ENCODE measurements around the gene NDST4. TPM values are rescaled to one million over a fixed set of nuclear protein-coding genes. Genes with fewer than 3 reads are reported as not detected.

NDST4 gene
- total RNA-seq, 1 experiment from 2014 or later, result not detected

DNA sequence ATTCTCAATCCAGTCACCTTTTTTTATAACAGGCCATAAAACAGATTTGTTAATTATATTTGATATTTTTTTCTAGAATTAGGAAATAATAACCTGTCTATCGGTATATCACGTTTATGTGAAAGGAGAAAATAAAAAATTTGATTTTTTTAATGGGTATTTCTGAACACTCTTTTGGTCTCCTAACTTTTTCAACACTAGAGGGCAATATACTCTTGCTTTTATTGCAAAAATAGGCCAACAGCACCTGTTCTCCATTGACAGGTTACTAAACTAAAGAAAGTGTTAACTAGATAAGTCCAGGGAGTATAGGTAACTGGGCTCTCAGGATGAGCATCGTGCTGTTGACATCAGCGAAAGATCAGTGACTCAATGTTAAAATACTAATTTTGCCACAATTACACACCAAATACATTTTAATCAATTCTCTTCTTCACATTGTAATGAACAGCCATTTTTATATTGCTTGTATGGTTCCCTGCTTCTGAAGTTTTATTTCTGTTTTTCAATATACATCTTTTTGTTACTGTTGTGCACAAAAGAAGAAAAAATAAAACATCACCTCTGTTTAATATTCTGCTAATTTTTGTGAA, 22.8 kb downstream of the NDST4 start:
- Histone ChIP-seq H3K36me3 (ENCODE audit: control insufficient read depth in 1 of 2, insufficient read depth in 2 of 2, low read length in 2 of 2) (no peaks in the 10 kb centered on the region), H3K79me2 (ENCODE audit: insufficient read depth, low read length) (no peaks in the 10 kb centered on the region), H2AFZ (ENCODE audit: low read depth, low read length, poor library complexity, severe bottlenecking) (peak overlapping the region; percentile 65), H3K9me2 (ENCODE audit: insufficient read depth) (no peaks in the 10 kb centered on the region; the same call in 1 of the 2 replicates), H3K9ac (ENCODE audit: low read length) (no peak overlapping the region), H4K20me1 (ENCODE audit: insufficient read depth) (no peaks in the 10 kb centered on the region), H3K4me2 (ENCODE audit: low read length) (no peak overlapping the region), H3K9me3 (ENCODE audit: control insufficient read depth in 1 of 2, insufficient read depth in 1 of 2, low read depth in 1 of 2, low read length in 2 of 2) (no peaks in the 10 kb centered on the region), H3K4me1 (ENCODE audit: control insufficient read depth in 1 of 2, insufficient read depth in 2 of 2, low read length in 2 of 2) (no peaks in the 10 kb centered on the region), H3K27ac (ENCODE audit: low read depth, low read length) (no peak overlapping the region), H3K4me3 (replicated peaks in 1 of 2; ENCODE audit: low read depth in 1 of 2, low read length in 2 of 2) (no peak overlapping the region), H3K27me3 (ENCODE audit: insufficient read depth, low read length) (no peaks in the 10 kb centered on the region)
- peak; percentile 32 for DNase-seq (ENCODE audit: low read depth, low spot score)
- peak; percentile 50 for ATAC-seq
- intact Hi-C loops (cut with micrococcal nuclease), result loop anchor here (1.0 to 10.0 kb wide), 4 partner anchors 306 to 762 kb away; no protein-coding TSS in a partner anchor
- ChIA-PET CTCF (no interaction called here), POLR2A (no interaction called here), RAD21 (ENCODE audit: low non-redundant PET in 1 of 2, low total read pairs in 2 of 2, uncharacterized antibody in 2 of 2, unreplicated experiment in 2 of 2) (no interaction called here)
- no peak for TF ChIP-seq EZH2phosphoT487 (IDR thresholded peaks at IDR 0.05; ENCODE audit: borderline replicate concordance)
- no peak for TF ChIP-seq ELF1 (IDR thresholded peaks at IDR 0.05; ENCODE audit: borderline replicate concordance, low read depth)
- TF ChIP-seq, protein P1, sequence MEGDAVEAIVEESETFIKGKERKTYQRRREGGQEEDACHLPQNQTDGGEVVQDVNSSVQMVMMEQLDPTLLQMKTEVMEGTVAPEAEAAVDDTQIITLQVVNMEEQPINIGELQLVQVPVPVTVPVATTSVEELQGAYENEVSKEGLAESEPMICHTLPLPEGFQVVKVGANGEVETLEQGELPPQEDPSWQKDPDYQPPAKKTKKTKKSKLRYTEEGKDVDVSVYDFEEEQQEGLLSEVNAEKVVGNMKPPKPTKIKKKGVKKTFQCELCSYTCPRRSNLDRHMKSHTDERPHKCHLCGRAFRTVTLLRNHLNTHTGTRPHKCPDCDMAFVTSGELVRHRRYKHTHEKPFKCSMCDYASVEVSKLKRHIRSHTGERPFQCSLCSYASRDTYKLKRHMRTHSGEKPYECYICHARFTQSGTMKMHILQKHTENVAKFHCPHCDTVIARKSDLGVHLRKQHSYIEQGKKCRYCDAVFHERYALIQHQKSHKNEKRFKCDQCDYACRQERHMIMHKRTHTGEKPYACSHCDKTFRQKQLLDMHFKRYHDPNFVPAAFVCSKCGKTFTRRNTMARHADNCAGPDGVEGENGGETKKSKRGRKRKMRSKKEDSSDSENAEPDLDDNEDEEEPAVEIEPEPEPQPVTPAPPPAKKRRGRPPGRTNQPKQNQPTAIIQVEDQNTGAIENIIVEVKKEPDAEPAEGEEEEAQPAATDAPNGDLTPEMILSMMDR (IDR thresholded peaks at IDR 0.05 in 2 of 3, conservative IDR thresholded peaks at IDR 0.05 in 1 of 3; ENCODE audit: borderline replicate concordance in 1 of 3, insufficient read depth in 1 of 3, low read depth in 2 of 3, low read length in 2 of 3), result peak; percentile 46 to 68 (median 51); a peak in 5 of 6 replicates
- TF ChIP-seq RAD21 (IDR thresholded peaks at IDR 0.05; ENCODE audit: low read depth), result peak; percentile 74
- no peak for TF ChIP-seq CEBPB (IDR thresholded peaks at IDR 0.05; ENCODE audit: low read depth)
- BruUV-seq (replicated peaks), result no TSS peak

- no peaks in the 10 kb centered on the region for H3K4me1 ChIP-seq (ENCODE audit: control insufficient read depth in 1 of 2, insufficient read depth in 2 of 2, low read length in 2 of 2)
- H3K9me3 ChIP-seq (ENCODE audit: control insufficient read depth in 1 of 2, insufficient read depth in 1 of 2, low read depth in 1 of 2, low read length in 2 of 2), result peaks cover 0 to 3% of the 10 kb centered on the region in 2 experiments; a peak in 1 of 4 replicates
- H3K4me3 ChIP-seq (replicated peaks in 1 of 2; ENCODE audit: low read depth in 1 of 2, low read length in 2 of 2), result no peak overlapping the region
- TF ChIP-seq CEBPB (IDR thresholded peaks at IDR 0.05; ENCODE audit: low read depth) (no peak), ELF1 (IDR thresholded peaks at IDR 0.05; ENCODE audit: borderline replicate concordance, low read depth) (no peak), CBX3 (IDR thresholded peaks at IDR 0.05; ENCODE audit: low read depth) (no peak), YY1 (IDR thresholded peaks at IDR 0.05; ENCODE audit: extremely low read depth, insufficient replicate concordance, low read depth, low read length) (no peak), MAX (IDR thresholded peaks at IDR 0.05) (no peak), FOSL1 (IDR thresholded peaks at IDR 0.05; ENCODE audit: low read depth) (no peak)
- no peaks in the 10 kb centered on the region for H4K20me1 ChIP-seq (ENCODE audit: insufficient read depth)
- ChIA-PET RAD21 (ENCODE audit: low non-redundant PET in 1 of 2, low total read pairs in 2 of 2, uncharacterized antibody in 2 of 2, unreplicated experiment in 2 of 2) (no interaction called here), POLR2A (no interaction called here), CTCF (no interaction called here)
- ATAC-seq (no peak), DNase-seq (ENCODE audit: low read depth, low spot score) (no peak)
- H3K4me2 ChIP-seq (ENCODE audit: low read length), result no peak overlapping the region
- no peaks in the 10 kb centered on the region for H3K36me3 ChIP-seq (ENCODE audit: control insufficient read depth in 1 of 2, insufficient read depth in 2 of 2, low read length in 2 of 2)
- H2AFZ ChIP-seq (ENCODE audit: low read depth, low read length, poor library complexity, severe bottlenecking), result no peak overlapping the region
- H3K27ac ChIP-seq (ENCODE audit: low read depth, low read length), result no peak overlapping the region
- no peaks in the 10 kb centered on the region for H3K79me2 ChIP-seq (ENCODE audit: insufficient read depth, low read length)
- H3K27me3 ChIP-seq (ENCODE audit: insufficient read depth, low read length), result no peaks in the 10 kb centered on the region
- intact Hi-C loops (cut with micrococcal nuclease), result no loop called here
- H3K9me2 ChIP-seq (ENCODE audit: insufficient read depth), result no peaks in the 10 kb centered on the region; the same call in 1 of the 2 replicates
- no peak overlapping the region for H3K9ac ChIP-seq (ENCODE audit: low read length)
- BruUV-seq (replicated peaks), result no TSS peak
Observed at GRCh38 chr4:115082633-115083032, 30.8 kb downstream of the NDST4 start.

Data from HCT116 (cell line).